H1 (cell line): ENCODE data around the gene OR10G7. TPM values are rescaled to one million over a fixed set of nuclear protein-coding genes. Genes with fewer than 3 reads are reported as not detected.
A peak's percentile ranks its signal among the peaks of the same experiment; 100 is the strongest.

Source experiments
- CTCF ChIA-PET: fragments of 300-600 bp; sonication (Branson Sonifier 250); formaldehyde crosslinking; loops from one replicate; lab custom pipeline; 2021; ENCODE audit not compliant: partially characterized antibody; lab: Charles Lee
- POLR2A ChIA-PET: fragments of 300-600 bp; sonication (Branson Sonifier 250); formaldehyde crosslinking; loops from one replicate; lab custom pipeline; 2021; ENCODE audit warnings: inconsistent platforms; ENCODE audit not compliant: partially characterized antibody; lab: Charles Lee
- DNase-seq, 2 experiments: peaks; one replicate each; pipeline versions ENCODE4 v3.0.0 to v3.0.0-alpha.2; 2010 to 2022; ENCODE audit warnings: low spot score in 2 of 2, low read depth in 1 of 2, mixed read lengths in 1 of 2
- FAIRE-seq: peaks from 2 replicates; lab custom pipeline; 2011; peaks lifted over from hg19 to GRCh38; lab: Jason Lieb, UNC
- H2AFZ ChIP-seq: 2 replicates; pipeline ENCODE4 v1.8.1; 2012; ENCODE audit warnings: low read length, inconsistent platforms
- H2AK5ac ChIP-seq: 2 replicates; pipeline ENCODE4 v1.6.1; 2013; ENCODE audit warnings: low read depth, low read length
- H2BK120ac ChIP-seq: replicated peaks from 2 replicates; pipeline ENCODE3; 2013; ENCODE audit warnings: low read depth, low read length, inconsistent platforms
- H2BK12ac ChIP-seq: 2 replicates; pipeline ENCODE4 v1.6.1; 2013; ENCODE audit warnings: low read depth, low read length
- H2BK15ac ChIP-seq: 2 replicates; pipeline ENCODE4 v1.6.1; 2013; ENCODE audit warnings: low read length
- H2BK20ac ChIP-seq: 2 replicates; pipeline ENCODE4 v1.6.1; 2013; ENCODE audit warnings: low read length
- H2BK5ac ChIP-seq: 2 replicates; pipeline ENCODE4 v1.6.1; 2013; ENCODE audit warnings: low read depth, low read length
- H3K14ac ChIP-seq: 2 replicates; pipeline ENCODE4 v1.6.1; 2013; ENCODE audit warnings: inconsistent platforms; ENCODE audit not compliant: insufficient read length
- H3K18ac ChIP-seq: 2 replicates; pipeline ENCODE4 v1.6.1; 2013; ENCODE audit warnings: low read length; ENCODE audit errors: extremely low read depth
- H3K23ac ChIP-seq: 2 replicates; pipeline ENCODE4 v1.6.1; 2013; ENCODE audit warnings: inconsistent platforms; ENCODE audit not compliant: insufficient read length
- H3K23me2 ChIP-seq: 2 replicates; pipeline ENCODE4 v1.6.1; 2013; ENCODE audit warnings: low read depth, low read length
- H3K27ac ChIP-seq: 2 replicates; pipeline ENCODE4 v1.6.1; 2011; ENCODE audit warnings: low read depth, low read length, inconsistent platforms
- H3K27me3 ChIP-seq, 4 experiments: replicated peaks in 1 of 4; 1 replicate in 1 of 4; 2 replicates in 3 of 4; pipeline versions ENCODE4 v1.6.1 to v1.8.1; 2011 to 2013; ENCODE audit warnings: low read length in 3 of 4, mild to moderate bottlenecking in 3 of 4, inconsistent platforms in 2 of 4, mixed read lengths in 2 of 4, moderate library complexity in 1 of 4; ENCODE audit not compliant: control insufficient read depth in 3 of 4, insufficient read depth in 3 of 4; ENCODE audit errors: extremely low read depth in 1 of 4
- H3K36me3 ChIP-seq, 4 experiments: 2 replicates each; pipeline versions ENCODE4 v1.6.1 to v1.8.1; 2011 to 2013; ENCODE audit warnings: mild to moderate bottlenecking in 4 of 4, low read length in 3 of 4, moderate library complexity in 2 of 4, control low read depth in 1 of 4, inconsistent platforms in 1 of 4; ENCODE audit not compliant: insufficient read depth in 4 of 4, control insufficient read depth in 2 of 4
- H3K4ac ChIP-seq: replicated peaks from 2 replicates; pipeline ENCODE3; 2013; ENCODE audit warnings: low read length, low read depth, mixed read lengths, inconsistent platforms; ENCODE audit not compliant: insufficient read length
- H3K4me1 ChIP-seq, 4 experiments: replicated peaks in 1 of 4; 1 replicate in 1 of 4; 2 replicates in 3 of 4; pipeline versions ENCODE4 v1.6.1 to v1.8.1; 2011 to 2013; ENCODE audit warnings: low read length in 3 of 4, inconsistent platforms in 2 of 4, mixed read lengths in 1 of 4; ENCODE audit not compliant: insufficient read depth in 4 of 4, control insufficient read depth in 3 of 4
- H3K4me2 ChIP-seq, 2 experiments: 2 replicates each; pipeline versions ENCODE4 v1.6.1 to v1.8.1; 2011 to 2013; ENCODE audit warnings: low read depth in 2 of 2, low read length in 2 of 2, control low read depth in 1 of 2, inconsistent platforms in 1 of 2, mild to moderate bottlenecking in 1 of 2; ENCODE audit not compliant: insufficient read depth in 1 of 2
- H3K4me3 ChIP-seq, 4 experiments: fragments of 200-600, 300-600 bp in 1 of 4; sonication (generic), shearing (Covaris generic), sonication (Bioruptor Twin) in 1 of 4; 2 replicates each; pipeline versions ENCODE4 v1.5.1 to v1.8.1; 2011 to 2016; ENCODE audit warnings: low read length in 4 of 4, low read depth in 3 of 4, control low read depth in 2 of 4, inconsistent platforms in 2 of 4, mild to moderate bottlenecking in 2 of 4, mixed read lengths in 1 of 4, moderate library complexity in 1 of 4; ENCODE audit not compliant: insufficient read depth in 2 of 4; ENCODE audit errors: extremely low read depth in 1 of 4
- H3K56ac ChIP-seq: replicated peaks from 2 replicates; pipeline ENCODE3; 2013; ENCODE audit warnings: low read depth, mild to moderate bottlenecking, mixed read lengths, low read length, inconsistent platforms; ENCODE audit not compliant: insufficient read length
- H3K79me1 ChIP-seq: 2 replicates; pipeline ENCODE4 v1.6.1; 2013; ENCODE audit warnings: low read depth, low read length, control low read depth
- H3K79me2 ChIP-seq, 2 experiments: 2 replicates each; pipeline versions ENCODE4 v1.6.1 to v1.8.1; 2012 to 2013; ENCODE audit warnings: low read length in 2 of 2, mild to moderate bottlenecking in 2 of 2, inconsistent platforms in 1 of 2; ENCODE audit not compliant: insufficient read depth in 2 of 2, control insufficient read depth in 1 of 2
- H3K9ac ChIP-seq, 4 experiments: replicated peaks in 1 of 4; 1 replicate in 1 of 4; 2 replicates in 3 of 4; pipeline versions ENCODE4 v1.6.1 to v1.8.1; 2011 to 2013; ENCODE audit warnings: low read depth in 3 of 4, low read length in 3 of 4, control low read depth in 2 of 4, mild to moderate bottlenecking in 2 of 4, moderate library complexity in 2 of 4, inconsistent platforms in 1 of 4; ENCODE audit errors: extremely low read depth in 1 of 4
- H3K9me3 ChIP-seq, 2 experiments: 2 replicates each; pipeline versions ENCODE4 v1.6.1 to v1.8.1; 2012 to 2013; ENCODE audit warnings: mild to moderate bottlenecking in 2 of 2, moderate library complexity in 2 of 2, control low read depth in 1 of 2, inconsistent platforms in 1 of 2, low read depth in 1 of 2, low read length in 1 of 2, mixed read lengths in 1 of 2; ENCODE audit not compliant: insufficient read depth in 2 of 2
- H4K20me1 ChIP-seq, 2 experiments: replicated peaks in 1 of 2; 2 replicates each; pipeline versions ENCODE3 to v1.8.1; 2011 to 2013; ENCODE audit warnings: inconsistent platforms in 2 of 2, low read length in 2 of 2, mild to moderate bottlenecking in 1 of 2; ENCODE audit not compliant: insufficient read depth in 2 of 2, control insufficient read depth in 1 of 2
- H4K5ac ChIP-seq: 2 replicates; pipeline ENCODE4 v1.6.1; 2013; ENCODE audit warnings: low read length, low read depth, mixed read lengths, inconsistent platforms; ENCODE audit not compliant: insufficient read length
- H4K8ac ChIP-seq: 2 replicates; pipeline ENCODE4 v1.8.0; 2013; ENCODE audit warnings: mild to moderate bottlenecking, moderate library complexity, low read length, inconsistent platforms; ENCODE audit not compliant: insufficient read depth; ENCODE audit errors: extremely low read depth
- H4K91ac ChIP-seq: replicated peaks from 2 replicates; pipeline ENCODE3; 2013; ENCODE audit warnings: low read length, mixed read lengths, inconsistent platforms; ENCODE audit not compliant: insufficient read length
- USF2 ChIP-seq: IDR thresholded peaks from 2 replicates; pipeline ENCODE4 v1.6.1; 2011; ENCODE audit warnings: low read length, improper control_type of control experiment
- WGBS, 2 experiments: shearing (Covaris generic) in 1 of 2; methylation state at CpG; one replicate each; pipeline versions ENCODE4 v1.1.6 to v1.1.7; 2013 to 2015; ENCODE audit warnings: low lambda C conversion rate in 2 of 2, mixed read lengths in 2 of 2, inconsistent platforms in 1 of 2, low coverage in 1 of 2, missing lambda C conversion rate in 1 of 2; ENCODE audit not compliant: insufficient replicate concordance in 2 of 2, insufficient coverage in 1 of 2, insufficient read length in 1 of 2; ENCODE audit errors: extremely low coverage in 1 of 2, missing lambda C conversion rate in 1 of 2; 5-methylcytosine and 5-hydroxymethylcytosine counted together
- polyA plus RNA-seq, 7 experiments: library from polyadenylated mRNA; depleted of rRNA in 3 of 7; stranded (reverse) in 5 of 7; unstranded in 2 of 7; fragments of >200 nt in 5 of 7; fragments of 200-250 nt in 2 of 7; gene quantifications; 1 replicate in 5 of 7; 2 replicates in 1 of 7; 4 replicates in 1 of 7; pipeline versions ENCODE4 v1.2.1 to v1.2.3, GENCODE V29; 2011 to 2013; ENCODE audit warnings: missing spikeins in 2 of 7, mixed read lengths in 2 of 7
- total RNA-seq: library from RNA; stranded (reverse); fragmentation: NEBNext Ultra II Directional; extraction: Animal tissue kit (Norgen Biotek cat#: 25700); gene quantifications from 2 replicates; pipeline ENCODE4 v1.2.1, GENCODE V29; 2021

The OR10G7 gene
- total and polyA plus RNA-seq, 2 of the 8 experiments (the other 6 are each of a cell fraction or from before 2014, with no cell fraction given): not detected

DNA sequence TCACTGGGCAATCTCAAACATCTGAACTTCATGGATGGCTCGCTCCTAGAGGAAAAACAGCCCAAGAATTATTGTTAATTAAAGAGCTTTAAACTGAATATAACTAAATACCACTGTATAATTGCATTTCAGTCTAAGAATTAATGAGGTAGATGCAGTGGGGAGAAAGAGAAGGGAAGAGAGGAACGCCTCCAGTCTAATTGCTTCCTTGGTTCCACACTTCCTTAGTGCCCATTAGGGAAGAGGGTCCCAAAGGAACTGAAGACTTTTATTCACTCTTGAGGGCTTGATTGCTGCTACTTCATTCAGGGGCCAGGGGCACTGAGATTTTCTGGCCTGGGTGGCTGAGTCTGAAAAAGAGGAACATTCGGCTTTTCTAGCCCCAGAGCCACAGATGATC is 11.8 kb upstream of the OR10G7 start:
- ChIA-PET CTCF (no interaction called here), POLR2A (no interaction called here)
- no peaks in the 10 kb centered on the region for H3K4me1 ChIP-seq
- H4K20me1 ChIP-seq: no peaks in the 10 kb centered on the region
- H3K27me3 ChIP-seq: no peaks in the 10 kb centered on the region
- H3K79me1 ChIP-seq: no peaks in the 10 kb centered on the region
- TF ChIP-seq USF2: no peak
- no peak overlapping the region for H4K91ac ChIP-seq
- H4K5ac ChIP-seq: no peak overlapping the region
- no peak overlapping the region for H3K4me3 ChIP-seq
- no peak overlapping the region for H2BK120ac ChIP-seq
- H3K23me2 ChIP-seq: no peaks in the 10 kb centered on the region; the same call in 1 of the 2 replicates
- no peak overlapping the region for H2AK5ac ChIP-seq
- no peak overlapping the region for H3K27ac ChIP-seq
- no peak overlapping the region for H3K18ac ChIP-seq
- DNase-seq: no peak
- no peak overlapping the region for H3K23ac ChIP-seq
- H3K9me3 ChIP-seq: no peaks in the 10 kb centered on the region
- no peaks in the 10 kb centered on the region for H3K79me2 ChIP-seq
- no peak overlapping the region for H3K14ac ChIP-seq
- H2BK12ac ChIP-seq: no peak overlapping the region
- H3K9ac ChIP-seq: no peak overlapping the region
- H3K4ac ChIP-seq: no peak overlapping the region
- no peak overlapping the region for H4K8ac ChIP-seq
- H3K36me3 ChIP-seq: no peaks in the 10 kb centered on the region
- no peak overlapping the region for H2BK5ac ChIP-seq
- H2BK20ac ChIP-seq: no peak overlapping the region
- H2AFZ ChIP-seq: peak overlapping the region; percentile 50; the same call in 1 of the 2 replicates
- FAIRE-seq: no peak
- 84% methylated on average over 3 of the region's 3 CpGs; no CpG with 5 or more reads in 1 of the 2 experiments for WGBS, 2 experiments
- H2BK15ac ChIP-seq: no peak overlapping the region
- no peak overlapping the region for H3K4me2 ChIP-seq
- no peak overlapping the region for H3K56ac ChIP-seq
